HG03469 (cell line): Measurements from ENCODE around the gene EPHX1.
"Not testable (repeated sequence)": the region's sequence is repeated elsewhere in the genome, so short reads cannot be mapped to it uniquely, and the experiment has no call there.

Experiments
- ATAC-seq: cut with Tn5 transposase; IDR thresholded peaks from one replicate; pipeline ENCODE4 v1.9.1; 2021; ENCODE audit warnings: mild to moderate bottlenecking, moderate library complexity, moderate number of reproducible peaks; ENCODE audit not compliant: unreplicated experiment

The EPHX1 gene

DNA sequence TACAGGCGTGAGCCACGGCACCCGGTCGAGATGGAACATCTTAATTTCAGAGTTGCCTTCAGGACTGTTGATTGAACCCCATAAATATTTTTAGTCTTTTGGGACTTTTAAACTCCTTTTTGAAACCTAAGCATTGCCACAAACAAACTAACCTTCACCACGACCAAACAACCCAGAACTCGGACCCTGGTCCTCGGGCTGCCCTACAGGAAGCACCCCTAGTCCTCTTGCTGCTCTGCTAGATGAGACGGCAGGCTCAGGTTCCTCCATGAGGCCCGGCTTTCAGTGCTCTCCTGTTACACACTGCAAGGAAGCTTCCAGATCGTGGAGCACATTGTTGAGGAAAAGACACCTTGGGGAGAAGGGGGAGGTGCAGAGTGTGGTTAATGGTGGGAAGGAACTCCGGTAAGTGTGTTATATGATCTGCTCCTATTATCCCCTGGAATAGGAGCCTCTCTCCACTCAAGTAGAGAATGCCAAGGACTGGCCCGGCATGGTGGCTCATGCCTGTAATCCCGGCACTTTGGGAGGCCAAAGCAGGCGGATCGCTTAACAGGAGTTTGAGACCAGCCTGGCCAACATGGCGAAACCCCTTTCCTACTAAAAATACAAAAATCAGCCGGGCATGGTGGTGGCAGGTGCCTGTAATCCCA is 5.7 kb downstream of the EPHX1 start:
- no peak for ATAC-seq

- ATAC-seq = no peak
These were observed 7.0 kb downstream of the EPHX1 start for GRCh38 chr1:225816643-225817538.

- no peak for ATAC-seq
These were observed 7.7 kb downstream of the EPHX1 start for GRCh38 chr1:225817611-225818061.

DNA sequence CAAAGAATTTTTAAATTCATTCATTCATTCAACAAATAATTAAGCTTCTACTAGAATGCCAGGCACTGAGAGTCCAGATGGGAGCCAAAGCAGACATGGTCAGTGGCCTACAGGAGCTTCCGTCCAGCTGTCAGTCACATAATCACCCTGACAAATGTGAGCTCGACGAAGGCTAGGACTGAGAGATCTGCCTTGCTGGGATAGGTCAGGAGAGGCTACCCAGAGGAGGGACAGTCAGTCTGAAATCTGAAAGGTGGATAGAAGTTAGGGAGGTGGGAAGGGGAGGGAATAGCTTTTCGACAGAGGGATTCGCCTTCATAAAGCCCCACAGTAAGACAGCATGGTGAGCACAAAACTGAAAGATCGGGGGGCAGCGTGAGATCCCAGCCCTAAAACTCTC is 8.3 kb downstream of the EPHX1 start:
- ATAC-seq = no peak

- no peak for ATAC-seq
These were observed 9.6 kb downstream of the EPHX1 start for GRCh38 chr1:225819346-225820192.

GRCh38 chr1:225820522-225821120 is 10.7 kb downstream of the EPHX1 start:
- ATAC-seq = no peak

GRCh38 chr1:225822655-225823403 is 12.9 kb downstream of the EPHX1 start:
- no peak for ATAC-seq

- ATAC-seq = no peak
These were observed 13.9 kb downstream of the EPHX1 start for GRCh38 chr1:225823811-225824261.

DNA sequence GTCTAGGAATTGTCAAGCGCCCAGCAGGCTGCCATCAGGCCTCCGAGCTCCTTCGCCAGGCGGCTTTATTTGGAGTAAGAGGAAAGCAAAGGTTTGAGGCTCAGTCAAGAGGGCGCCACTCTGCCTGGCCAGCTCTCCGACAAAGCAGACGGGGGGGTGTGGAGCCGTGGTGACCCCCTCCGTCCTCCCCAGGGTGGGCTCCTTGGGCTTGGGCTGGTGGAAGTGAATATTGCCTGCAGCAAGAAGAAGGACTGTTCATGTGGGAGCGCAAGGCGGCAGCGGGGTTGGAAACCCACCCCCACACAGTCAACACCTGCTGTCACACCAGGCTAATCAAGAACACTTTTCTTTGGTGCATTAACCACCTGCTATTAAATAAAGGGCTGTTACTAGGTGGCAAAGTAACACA is 14.6 kb downstream of the EPHX1 start:
- no peak for ATAC-seq

DNA sequence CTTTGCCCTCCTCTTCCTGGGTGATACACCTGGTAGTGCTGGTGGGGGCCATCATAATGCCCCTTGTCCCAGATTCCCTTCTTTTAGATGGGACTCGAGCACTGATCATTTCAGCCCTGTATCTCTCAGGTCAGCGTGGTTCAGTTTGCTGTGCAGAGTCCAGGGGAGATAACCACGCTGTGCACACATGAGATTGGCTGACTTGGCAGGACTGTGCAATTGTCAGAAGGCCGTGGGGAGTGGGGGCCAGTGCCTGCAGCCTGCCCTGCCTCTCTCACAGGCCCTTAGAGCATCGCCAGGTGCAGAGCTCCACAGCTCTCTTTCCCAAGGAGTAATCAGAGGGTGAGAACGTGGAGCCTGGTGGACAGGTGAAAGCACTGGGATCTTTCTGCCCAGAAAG is 15.2 kb downstream of the EPHX1 start:
- ATAC-seq = no peak

- ATAC-seq = no peak
These were observed 15.7 kb downstream of the EPHX1 start for GRCh38 chr1:225825607-225826007.

DNA sequence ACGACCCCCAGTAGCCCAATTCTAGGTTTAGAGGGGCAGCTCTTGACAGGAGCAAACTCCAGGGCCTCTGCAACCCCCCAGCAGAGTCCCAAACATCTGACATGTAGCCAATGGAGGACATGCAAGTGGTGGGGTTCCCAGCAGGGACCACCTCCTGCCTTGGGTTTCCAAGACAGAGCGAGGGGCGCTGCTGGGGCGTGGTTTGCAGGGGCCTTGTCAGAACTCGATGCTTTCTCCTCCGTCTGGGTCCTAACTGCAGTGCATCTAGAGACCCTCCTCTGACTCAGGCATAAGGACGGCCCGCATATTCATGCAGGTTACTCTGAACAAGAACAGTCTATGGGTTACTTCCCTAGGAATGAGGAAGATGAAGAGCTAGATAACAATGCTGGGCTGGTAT is 17.2 kb downstream of the EPHX1 start:
- ATAC-seq = no peak

GRCh38 chr1:225828706-225829345 is 18.9 kb downstream of the EPHX1 start:
- no peak for ATAC-seq

- ATAC-seq = no peak
These were observed 20.9 kb downstream of the EPHX1 start for GRCh38 chr1:225830841-225831240.

DNA sequence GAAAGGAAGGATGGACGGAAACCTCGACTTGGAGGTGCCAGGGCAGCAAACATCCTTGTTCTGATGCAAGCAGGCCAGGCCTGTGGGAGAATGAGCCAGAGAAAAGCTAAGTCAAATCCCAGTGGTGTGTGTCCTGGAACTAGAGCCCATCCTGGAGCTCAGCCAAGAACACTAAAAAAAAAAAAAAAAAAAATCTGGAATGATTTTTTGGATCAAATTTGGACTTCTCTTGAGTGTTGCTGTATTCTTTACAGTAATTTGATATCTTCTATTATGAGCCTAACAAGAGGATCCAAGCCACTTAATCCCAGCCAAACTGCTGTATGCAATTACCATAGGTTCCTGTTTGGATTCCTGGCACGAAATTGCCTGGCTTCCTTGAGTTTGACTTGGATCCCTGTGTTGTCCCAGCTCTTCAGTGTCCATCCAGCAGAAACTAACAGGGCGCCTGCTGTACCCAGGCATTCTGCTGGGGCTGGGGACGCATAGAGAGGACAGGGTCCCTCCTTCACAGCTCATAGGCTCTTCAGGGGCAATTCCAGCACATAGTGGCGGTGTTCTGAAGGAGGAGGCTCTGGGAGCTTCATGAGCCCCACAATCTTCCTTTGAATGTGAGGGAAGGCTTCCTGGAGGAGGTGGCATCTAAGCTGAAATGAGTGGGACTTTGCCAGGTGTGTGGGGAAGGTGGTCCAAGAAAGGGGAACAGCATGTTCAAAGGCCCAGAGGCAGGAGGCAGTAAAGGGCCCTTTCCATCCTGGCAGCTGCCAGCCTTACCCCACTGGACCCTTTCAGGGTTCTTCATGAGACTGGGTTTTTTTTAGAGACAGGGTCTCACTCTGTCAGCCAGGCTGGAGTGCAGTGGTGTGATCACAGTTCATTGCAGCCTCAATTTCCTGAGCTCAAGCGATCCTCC is 24.7 kb downstream of the EPHX1 start:
- no peak for ATAC-seq

DNA sequence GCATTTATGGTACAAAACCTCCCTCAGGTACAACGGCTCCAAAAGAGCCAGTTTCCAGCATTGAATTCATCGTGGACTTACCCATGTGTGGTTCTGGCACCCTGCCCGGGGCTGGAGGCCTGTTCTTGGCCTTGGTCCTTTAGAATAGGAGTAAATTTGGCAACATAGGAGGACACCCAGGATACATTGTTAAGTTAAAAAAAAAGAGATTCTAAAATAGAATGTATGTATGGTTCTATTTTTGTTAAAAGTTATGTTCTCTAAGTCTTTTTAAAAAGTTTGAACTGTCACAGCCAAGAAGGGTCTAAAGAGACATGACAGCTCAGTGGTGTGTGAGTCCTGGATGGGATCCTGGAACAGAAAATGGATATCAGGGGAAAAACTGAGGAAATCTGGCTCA is 25.9 kb downstream of the EPHX1 start:
- ATAC-seq = no peak

GRCh38 chr1:225836296-225836695 is 26.4 kb downstream of the EPHX1 start:
- not testable (repeated sequence) for ATAC-seq

DNA sequence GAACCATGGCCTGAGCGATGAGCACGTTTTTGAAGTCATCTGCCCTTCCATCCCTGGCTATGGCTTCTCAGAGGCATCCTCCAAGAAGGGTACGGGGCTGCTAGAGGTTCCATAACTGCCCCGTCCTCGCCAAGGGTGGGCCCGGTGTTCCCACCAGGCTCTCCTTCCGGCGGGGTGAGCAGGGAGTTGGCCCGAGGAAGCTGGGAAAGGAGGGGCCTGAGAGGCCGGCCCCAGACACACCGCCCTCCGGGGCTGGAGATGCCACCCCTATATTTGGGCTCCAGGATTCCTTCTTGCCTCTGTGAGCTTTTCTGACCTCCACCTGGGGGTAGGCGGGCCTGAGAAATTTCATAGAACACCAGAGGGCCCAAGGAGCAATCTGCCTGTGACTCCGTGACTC is 28.9 kb downstream of the EPHX1 start:
- no peak for ATAC-seq

DNA sequence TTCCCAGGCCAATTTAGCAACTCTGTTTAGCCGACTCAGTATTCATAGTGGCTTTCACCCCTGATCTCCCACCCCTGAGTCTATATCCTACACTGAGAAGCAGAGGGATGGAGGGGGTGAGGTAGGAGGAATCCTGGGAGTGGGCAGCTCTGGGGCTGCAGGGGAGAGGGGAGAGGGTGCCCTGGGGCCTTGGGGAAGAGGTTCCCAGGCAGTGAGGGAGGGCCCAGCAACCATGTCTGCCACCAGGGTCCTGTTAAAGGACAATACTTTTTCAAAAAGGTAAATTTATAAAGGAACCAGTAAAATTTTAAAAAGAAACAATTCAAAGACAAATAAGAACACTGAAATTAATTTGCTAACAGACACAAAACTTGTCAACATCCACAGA is 30.3 kb downstream of the EPHX1 start:
- no peak for ATAC-seq
